GM18517 (cell line): Measurements from ENCODE around the gene TMC1.
A peak's percentile ranks its signal among the peaks of the same experiment; 100 is the strongest.
"Not testable (repeated sequence)": the region's sequence is repeated elsewhere in the genome, so short reads cannot be mapped to it uniquely, and the experiment has no call there.

Experiments
- ATAC-seq: cut with Tn5 transposase; IDR thresholded peaks from one replicate; pipeline ENCODE4 v1.9.1; 2021; ENCODE audit warnings: mild to moderate bottlenecking, moderate library complexity; ENCODE audit not compliant: unreplicated experiment

TMC1 gene

GRCh38 chr9:72521416-72521815, at the start of gene TMC1:
Gene TMC1, plus strand, starts transcription at chr9:72521608. Its CDS starts 127,041 bp downstream, at chr9:72648649.
- ATAC-seq = not testable (repeated sequence)

- peak; percentile 94 for ATAC-seq
Measured at GRCh38 chr9:72473474-72474261, 47.7 kb upstream of the TMC1 start.

GRCh38 chr9:72474676-72475075, 46.7 kb upstream of the TMC1 start:
- ATAC-seq = no peak

- ATAC-seq = no peak
Measured at GRCh38 chr9:72476100-72476499, 45.3 kb upstream of the TMC1 start.

GRCh38 chr9:72476617-72477437, 44.6 kb upstream of the TMC1 start:
- no peak for ATAC-seq

- ATAC-seq = no peak
Measured at GRCh38 chr9:72477930-72478518, 43.4 kb upstream of the TMC1 start.

GRCh38 chr9:72478966-72479365, 42.4 kb upstream of the TMC1 start:
- ATAC-seq = no peak

GRCh38 chr9:72480261-72480660, 41.1 kb upstream of the TMC1 start:
- not testable (repeated sequence) for ATAC-seq

- ATAC-seq = no peak
Measured at GRCh38 chr9:72480921-72481320, 40.5 kb upstream of the TMC1 start.

- ATAC-seq = no peak
Measured at GRCh38 chr9:72485821-72486593, 35.4 kb upstream of the TMC1 start.

- no peak for ATAC-seq
Measured at GRCh38 chr9:72486594-72486955, 34.8 kb upstream of the TMC1 start.

GRCh38 chr9:72487665-72488064, 33.7 kb upstream of the TMC1 start:
- not testable (repeated sequence) for ATAC-seq

- no peak for ATAC-seq
Measured at GRCh38 chr9:72489986-72490385, 31.4 kb upstream of the TMC1 start.

GRCh38 chr9:72491242-72491641, 30.2 kb upstream of the TMC1 start:
- ATAC-seq = no peak

- no peak for ATAC-seq
Measured at GRCh38 chr9:72494051-72494450, 27.4 kb upstream of the TMC1 start.

- no peak for ATAC-seq
Measured at GRCh38 chr9:72497447-72498046, 23.9 kb upstream of the TMC1 start.

- no peak for ATAC-seq
Measured at GRCh38 chr9:72506615-72507014, 14.8 kb upstream of the TMC1 start.

- peak; percentile 15 for ATAC-seq
Measured at GRCh38 chr9:72509053-72509452, 12.4 kb upstream of the TMC1 start.

GRCh38 chr9:72509635-72510034, 11.8 kb upstream of the TMC1 start:
- ATAC-seq = peak; percentile 97

GRCh38 chr9:72521011-72521410, 397 bp upstream of the TMC1 start:
- not testable (repeated sequence) for ATAC-seq
